ENCODE measurements around the gene SLC7A14. TPM values are rescaled to one million over a fixed set of nuclear protein-coding genes. Genes with fewer than 3 reads are reported as not detected.

Gene SLC7A14
- total RNA-seq, 1 donor from 2014 or later, result 0.23 TPM

DNA sequence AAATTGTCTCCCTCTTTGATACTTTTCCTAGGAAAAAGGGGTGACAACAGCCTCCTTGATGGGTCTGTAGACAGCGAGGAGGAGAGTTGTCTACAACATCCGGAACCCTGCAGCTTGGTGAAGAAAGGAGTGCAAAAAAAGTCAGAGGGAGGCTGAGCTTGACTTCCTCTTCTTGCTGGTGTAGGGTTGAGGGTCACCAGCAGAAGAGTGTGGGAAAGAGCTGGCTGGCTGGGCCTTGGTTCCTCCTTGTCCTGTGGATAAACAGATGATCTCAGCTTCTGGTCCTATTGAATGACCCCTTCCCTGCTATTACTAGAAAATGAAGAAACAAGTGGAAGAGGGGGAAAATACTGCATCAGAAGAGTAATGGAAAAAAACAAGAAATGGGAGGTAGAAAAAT lies 20.4 kb downstream of the SLC7A14 start:
- H3K27me3 Mint-ChIP-seq (ENCODE audit: low read depth, unreplicated experiment), result peaks cover 3% of the 10 kb centered on the region
- DNase-seq (ENCODE audit: low read depth) (no peak), FAIRE-seq (no peak)
- Histone ChIP-seq H3K79me2 (ENCODE audit: insufficient read depth, low read length) (no peaks in the 10 kb centered on the region), H4K20me1 (ENCODE audit: insufficient read depth, low read length) (no peaks in the 10 kb centered on the region), H3K9ac (ENCODE audit: low read length) (no peak overlapping the region), H3K4me3 (ENCODE audit: insufficient read depth, low read depth, low read length) (no peak overlapping the region), H3K36me3 (ENCODE audit: insufficient read depth, low read length) (no peaks in the 10 kb centered on the region), H3K4me2 (ENCODE audit: low read length) (no peak overlapping the region), H3K9me3 (ENCODE audit: insufficient read depth, low read depth, low read length) (no peaks in the 10 kb centered on the region), H3K27ac (ENCODE audit: low read depth, low read length) (no peak overlapping the region), H3K4me1 (ENCODE audit: insufficient read depth, low read length) (peaks cover 4% of the 10 kb centered on the region), H2AFZ (ENCODE audit: low read depth, low read length) (no peak overlapping the region), H3K27me3 (ENCODE audit: insufficient read depth, low read length) (no peaks in the 10 kb centered on the region)
- peaks cover 4% of the 10 kb centered on the region for H3K36me3 Mint-ChIP-seq (ENCODE audit: low read depth, unreplicated experiment)
- no peak overlapping the region for H3K4me3 Mint-ChIP-seq (ENCODE audit: unreplicated experiment)
- H3K27ac Mint-ChIP-seq (ENCODE audit: unreplicated experiment), result no peak overlapping the region
- H3K4me1 Mint-ChIP-seq (ENCODE audit: low read depth, unreplicated experiment), result peaks cover 6% of the 10 kb centered on the region
- TF ChIP-seq, protein P1, sequence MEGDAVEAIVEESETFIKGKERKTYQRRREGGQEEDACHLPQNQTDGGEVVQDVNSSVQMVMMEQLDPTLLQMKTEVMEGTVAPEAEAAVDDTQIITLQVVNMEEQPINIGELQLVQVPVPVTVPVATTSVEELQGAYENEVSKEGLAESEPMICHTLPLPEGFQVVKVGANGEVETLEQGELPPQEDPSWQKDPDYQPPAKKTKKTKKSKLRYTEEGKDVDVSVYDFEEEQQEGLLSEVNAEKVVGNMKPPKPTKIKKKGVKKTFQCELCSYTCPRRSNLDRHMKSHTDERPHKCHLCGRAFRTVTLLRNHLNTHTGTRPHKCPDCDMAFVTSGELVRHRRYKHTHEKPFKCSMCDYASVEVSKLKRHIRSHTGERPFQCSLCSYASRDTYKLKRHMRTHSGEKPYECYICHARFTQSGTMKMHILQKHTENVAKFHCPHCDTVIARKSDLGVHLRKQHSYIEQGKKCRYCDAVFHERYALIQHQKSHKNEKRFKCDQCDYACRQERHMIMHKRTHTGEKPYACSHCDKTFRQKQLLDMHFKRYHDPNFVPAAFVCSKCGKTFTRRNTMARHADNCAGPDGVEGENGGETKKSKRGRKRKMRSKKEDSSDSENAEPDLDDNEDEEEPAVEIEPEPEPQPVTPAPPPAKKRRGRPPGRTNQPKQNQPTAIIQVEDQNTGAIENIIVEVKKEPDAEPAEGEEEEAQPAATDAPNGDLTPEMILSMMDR (IDR thresholded peaks at IDR 0.05; ENCODE audit: insufficient read depth, low read depth, low read length), result no peak
- no peak for TF ChIP-seq EZH2 (IDR thresholded peaks at IDR 0.05; ENCODE audit: insufficient read depth, low read length)
- no peaks in the 10 kb centered on the region for H3K9me3 Mint-ChIP-seq (ENCODE audit: unreplicated experiment)

DNA sequence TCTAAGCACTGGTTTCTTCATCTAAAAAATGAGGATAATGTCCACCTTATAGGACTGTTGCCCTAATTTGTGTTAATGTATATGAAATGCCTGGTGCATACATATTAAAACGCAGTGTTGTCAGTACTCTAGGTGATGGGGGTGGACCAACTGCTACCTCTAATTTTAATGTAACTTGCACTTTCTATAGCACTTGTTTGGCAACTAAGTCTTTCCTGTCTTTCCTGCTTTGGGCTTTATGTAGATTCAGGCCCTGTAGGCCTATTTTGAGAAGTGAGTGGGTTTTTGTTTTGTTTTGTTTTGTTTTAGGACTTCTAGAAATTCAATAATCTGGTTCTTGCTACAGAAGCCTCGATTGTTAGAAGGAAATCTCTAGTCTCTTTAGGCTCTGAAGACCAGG lies 21.2 kb downstream of the SLC7A14 start:
- H3K27ac Mint-ChIP-seq (ENCODE audit: unreplicated experiment), result no peak overlapping the region

More for the DNA sequence above, 21.2 kb downstream of the SLC7A14 start:
- FAIRE-seq (no peak), DNase-seq (ENCODE audit: low read depth) (no peak)
- Histone ChIP-seq H3K79me2 (ENCODE audit: insufficient read depth, low read length) (no peaks in the 10 kb centered on the region), H3K36me3 (ENCODE audit: insufficient read depth, low read length) (no peaks in the 10 kb centered on the region), H4K20me1 (ENCODE audit: insufficient read depth, low read length) (no peaks in the 10 kb centered on the region), H3K27me3 (ENCODE audit: insufficient read depth, low read length) (no peaks in the 10 kb centered on the region), H3K4me3 (ENCODE audit: insufficient read depth, low read depth, low read length) (no peak overlapping the region), H3K9ac (ENCODE audit: low read length) (no peak overlapping the region), H2AFZ (ENCODE audit: low read depth, low read length) (no peak overlapping the region), H3K9me3 (ENCODE audit: insufficient read depth, low read depth, low read length) (no peaks in the 10 kb centered on the region), H3K4me2 (ENCODE audit: low read length) (no peak overlapping the region), H3K27ac (ENCODE audit: low read depth, low read length) (no peak overlapping the region), H3K4me1 (ENCODE audit: insufficient read depth, low read length) (peaks cover 4% of the 10 kb centered on the region)
- Mint-ChIP-seq H3K27me3 (ENCODE audit: low read depth, unreplicated experiment) (peaks cover 3% of the 10 kb centered on the region), H3K4me1 (ENCODE audit: low read depth, unreplicated experiment) (peaks cover 6% of the 10 kb centered on the region), H3K36me3 (ENCODE audit: low read depth, unreplicated experiment) (peaks cover 4% of the 10 kb centered on the region), H3K4me3 (ENCODE audit: unreplicated experiment) (no peak overlapping the region), H3K9me3 (ENCODE audit: unreplicated experiment) (no peaks in the 10 kb centered on the region)
- TF ChIP-seq, protein P1 (IDR thresholded peaks at IDR 0.05; ENCODE audit: insufficient read depth, low read depth, low read length), result no peak
- no peak for TF ChIP-seq EZH2 (IDR thresholded peaks at IDR 0.05; ENCODE audit: insufficient read depth, low read length)
